HFFc6 (cell line): Measurements from ENCODE around the gene CCL15. TPM values are rescaled to one million over a fixed set of nuclear protein-coding genes. Genes with fewer than 3 reads are reported as not detected.

Experiments used
- DNase-seq: peaks from one replicate; pipeline ENCODE4 v3.0.0-alpha.2; 2018
- H3K27ac Mint-ChIP-seq: 2 replicates; pipeline ENCODE4 v1.8.0; 2020; ENCODE audit warnings: mild to moderate bottlenecking, mixed read lengths
- H3K27me3 Mint-ChIP-seq: 2 replicates; pipeline ENCODE4 v1.8.0; 2021; ENCODE audit warnings: mild to moderate bottlenecking, moderate library complexity, mixed read lengths; ENCODE audit not compliant: insufficient read depth
- H3K36me3 Mint-ChIP-seq: 2 replicates; pipeline ENCODE4 v1.8.0; 2021; ENCODE audit warnings: low read depth, mixed read lengths
- H3K4me1 Mint-ChIP-seq: 2 replicates; pipeline ENCODE4 v1.8.0; 2020; ENCODE audit warnings: low read depth, mixed read lengths
- H3K4me3 Mint-ChIP-seq: 2 replicates; pipeline ENCODE4 v1.8.0; 2020; ENCODE audit warnings: mild to moderate bottlenecking, moderate library complexity, mixed read lengths
- H3K9me3 Mint-ChIP-seq: 2 replicates; pipeline ENCODE4 v1.8.0; 2020; ENCODE audit warnings: mild to moderate bottlenecking, mixed read lengths
- CTCF ChIP-seq: fragments of 200-600 bp; sonication (generic); IDR thresholded peaks from 2 replicates; pipeline ENCODE4 v1.5.0; 2021; ENCODE audit warnings: antibody characterized with exemption, mild to moderate bottlenecking
- total RNA-seq, 6 experiments: library from RNA; stranded (reverse); fragmentation: NEBNext Ultra II Directional; extraction: Animal tissue kit (Norgen Biotek cat#: 25700); gene quantifications; 2 replicates in 1 of 6; 3 replicates in 5 of 6; pipeline ENCODE4 v1.2.3, GENCODE V29; 2021

The CCL15 gene
- total RNA-seq, 6 experiments from 2014 or later = not detected

GRCh38 chr17:35968520-35969054 lies 32.8 kb downstream of the CCL15 start:
- Mint-ChIP-seq H3K4me3 (no peak overlapping the region), H3K27ac (no peak overlapping the region), H3K9me3 (no peaks in the 10 kb centered on the region), H3K4me1 (peaks cover 8% of the 10 kb centered on the region), H3K27me3 (peaks cover 20% of the 10 kb centered on the region), H3K36me3 (no peaks in the 10 kb centered on the region)
- no peak for TF ChIP-seq CTCF
- DNase-seq = no peak

DNA sequence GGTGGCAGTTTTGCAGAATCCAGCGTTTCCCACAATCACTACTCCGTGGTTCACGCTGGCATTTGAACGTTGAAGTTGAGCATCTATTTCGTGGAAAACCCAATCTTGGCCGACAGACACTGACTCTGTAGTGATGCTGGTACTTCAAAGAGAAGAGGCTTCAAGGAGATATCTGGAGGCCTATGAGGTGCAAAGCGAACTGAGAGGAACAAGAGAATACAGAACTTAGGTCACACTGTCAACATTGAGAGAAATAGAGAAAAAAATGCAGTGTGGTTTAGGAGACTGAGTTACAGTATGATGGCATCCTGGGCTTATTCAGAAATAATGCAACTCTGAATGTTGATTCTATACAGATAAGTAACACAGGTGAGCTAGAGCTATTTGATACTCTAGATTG lies 36.1 kb downstream of the CCL15 start:
- no peak for DNase-seq
- Mint-ChIP-seq H3K27ac (no peak overlapping the region), H3K36me3 (no peaks in the 10 kb centered on the region), H3K4me3 (no peak overlapping the region), H3K4me1 (no peaks in the 10 kb centered on the region), H3K27me3 (peaks cover 15% of the 10 kb centered on the region), H3K9me3 (no peaks in the 10 kb centered on the region)
- no peak for TF ChIP-seq CTCF

GRCh38 chr17:35963663-35964062 lies 37.7 kb downstream of the CCL15 start:
- no peak overlapping the region for H3K27ac Mint-ChIP-seq
- no peaks in the 10 kb centered on the region for H3K4me1 Mint-ChIP-seq
- H3K27me3 Mint-ChIP-seq = peaks cover 15% of the 10 kb centered on the region
- DNase-seq = no peak
- H3K9me3 Mint-ChIP-seq = no peaks in the 10 kb centered on the region
- no peak overlapping the region for H3K4me3 Mint-ChIP-seq
- no peak for TF ChIP-seq CTCF
- H3K36me3 Mint-ChIP-seq = no peaks in the 10 kb centered on the region

- DNase-seq = no peak
- H3K27ac Mint-ChIP-seq = no peak overlapping the region
- no peak for TF ChIP-seq CTCF
- H3K36me3 Mint-ChIP-seq = no peaks in the 10 kb centered on the region
- H3K9me3 Mint-ChIP-seq = no peaks in the 10 kb centered on the region
- H3K4me1 Mint-ChIP-seq = no peaks in the 10 kb centered on the region
- H3K4me3 Mint-ChIP-seq = no peak overlapping the region
- H3K27me3 Mint-ChIP-seq = peaks cover 8% of the 10 kb centered on the region
Measured at GRCh38 chr17:35953720-35954119, 47.6 kb downstream of the CCL15 start.

DNA sequence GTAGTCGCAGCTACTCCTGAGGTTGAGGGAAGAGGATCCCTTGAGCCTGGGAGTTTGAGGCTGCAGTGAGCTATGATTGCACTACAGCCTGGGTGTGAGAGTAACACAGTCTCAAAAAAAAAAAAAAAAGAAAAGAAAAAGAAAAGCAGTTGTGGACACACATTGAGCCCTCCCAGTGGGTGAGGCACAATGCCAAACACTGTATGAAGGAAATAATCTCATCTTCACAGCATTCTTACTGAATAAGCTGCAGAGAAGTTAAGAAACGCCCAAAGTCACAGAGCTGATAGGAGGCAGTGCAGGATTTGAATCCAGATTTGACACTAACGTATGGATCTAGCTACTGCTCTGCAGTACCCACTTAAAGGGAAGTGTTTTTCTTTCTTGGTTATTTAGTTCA lies 52.0 kb downstream of the CCL15 start:
- no peak for TF ChIP-seq CTCF
- Mint-ChIP-seq H3K27me3 (peaks cover 6% of the 10 kb centered on the region), H3K27ac (no peak overlapping the region), H3K36me3 (no peaks in the 10 kb centered on the region), H3K4me1 (peaks cover under 1% of the 10 kb centered on the region; the same call in 1 of the 2 replicates), H3K9me3 (no peaks in the 10 kb centered on the region), H3K4me3 (no peak overlapping the region)
- no peak for DNase-seq

DNA sequence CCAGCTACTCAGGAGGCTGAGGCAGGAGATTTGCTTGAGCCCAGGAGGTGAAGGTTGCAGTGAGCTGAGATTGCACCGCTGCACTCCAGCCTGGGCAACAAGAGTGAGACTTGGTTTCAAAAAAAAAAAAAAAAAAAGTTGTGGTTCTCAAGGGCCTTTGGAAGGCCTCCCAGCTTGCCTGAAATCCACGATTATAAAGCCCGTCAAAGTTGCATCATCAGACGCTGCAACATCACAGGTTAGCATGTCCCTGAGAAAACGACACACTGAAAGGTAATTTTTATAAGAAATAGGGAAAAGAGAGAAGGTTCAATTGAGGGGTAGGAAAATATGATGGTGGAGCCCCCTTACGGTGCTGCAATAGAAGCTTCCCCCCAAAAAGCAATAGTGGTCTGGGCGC lies 53.3 kb downstream of the CCL15 start:
- peaks cover 8% of the 10 kb centered on the region for H3K27me3 Mint-ChIP-seq
- DNase-seq = no peak
- peaks cover 4% of the 10 kb centered on the region; the same call in 1 of the 2 replicates for H3K4me1 Mint-ChIP-seq
- H3K27ac Mint-ChIP-seq = no peak overlapping the region
- H3K4me3 Mint-ChIP-seq = no peak overlapping the region
- H3K36me3 Mint-ChIP-seq = no peaks in the 10 kb centered on the region
- TF ChIP-seq CTCF = 0 out of 2 replicates have a peak, but pooled peaks have one; percentile 8
- no peaks in the 10 kb centered on the region for H3K9me3 Mint-ChIP-seq
